NCI-H1417 treated with DMSO at 0.1 percent for 48 hours (cell line): ENCODE measurements around the gene LRRC3B.
"Not testable (repeated sequence)": the region's sequence is repeated elsewhere in the genome, so short reads cannot be mapped to it uniquely, and the experiment has no call there.

Source experiments
- DNase-seq: peaks from one replicate; lab custom pipeline; 2025; lab: John Stamatoyannopoulos, UW

The LRRC3B gene, protein sequence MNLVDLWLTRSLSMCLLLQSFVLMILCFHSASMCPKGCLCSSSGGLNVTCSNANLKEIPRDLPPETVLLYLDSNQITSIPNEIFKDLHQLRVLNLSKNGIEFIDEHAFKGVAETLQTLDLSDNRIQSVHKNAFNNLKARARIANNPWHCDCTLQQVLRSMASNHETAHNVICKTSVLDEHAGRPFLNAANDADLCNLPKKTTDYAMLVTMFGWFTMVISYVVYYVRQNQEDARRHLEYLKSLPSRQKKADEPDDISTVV

DNA sequence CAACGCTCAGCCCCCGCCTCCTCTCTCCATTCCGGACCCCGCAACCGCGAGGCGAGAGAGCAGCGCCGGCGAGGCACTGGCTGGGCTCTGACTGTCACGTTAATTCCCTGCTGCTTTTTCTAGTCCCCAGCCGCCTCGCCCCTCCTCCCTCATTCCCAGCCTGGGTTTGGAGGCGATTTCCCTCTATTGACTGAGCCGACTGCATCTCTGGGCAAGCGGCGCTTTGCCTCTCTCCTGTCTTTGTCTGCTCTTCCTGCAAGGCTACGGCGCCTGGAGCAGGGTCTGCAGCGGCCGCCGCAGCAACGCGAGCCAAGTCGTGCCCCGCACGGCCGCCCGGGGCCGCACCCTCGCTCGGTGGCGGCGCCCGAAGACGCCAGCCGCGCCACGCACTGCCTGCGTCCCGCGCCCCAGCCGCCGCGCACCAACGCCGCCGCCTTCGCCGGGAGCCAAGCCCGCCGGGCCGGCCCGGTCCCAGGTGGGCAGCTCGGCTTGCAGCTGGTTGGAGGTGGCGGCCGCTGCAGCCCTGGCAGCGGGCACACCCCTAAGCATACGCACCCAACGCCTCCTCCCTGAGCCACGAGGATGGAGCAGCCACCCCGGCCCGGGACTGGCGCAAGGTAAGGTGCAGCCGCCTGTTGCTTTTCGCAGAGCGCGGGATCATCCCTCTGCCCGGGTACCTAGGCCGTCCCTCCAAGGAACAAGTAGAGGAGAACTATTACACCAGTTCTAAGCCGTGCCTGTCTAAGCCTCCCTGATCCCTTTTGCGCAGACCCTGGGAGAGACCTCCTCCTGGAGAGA lies at the start of gene LRRC3B:
LRRC3B (plus strand) TSS at position 152 of the 798 bp plus-strand sequence. CDS start 86,901 bp downstream, outside the sequence.
- DNase-seq = no peak

DNA sequence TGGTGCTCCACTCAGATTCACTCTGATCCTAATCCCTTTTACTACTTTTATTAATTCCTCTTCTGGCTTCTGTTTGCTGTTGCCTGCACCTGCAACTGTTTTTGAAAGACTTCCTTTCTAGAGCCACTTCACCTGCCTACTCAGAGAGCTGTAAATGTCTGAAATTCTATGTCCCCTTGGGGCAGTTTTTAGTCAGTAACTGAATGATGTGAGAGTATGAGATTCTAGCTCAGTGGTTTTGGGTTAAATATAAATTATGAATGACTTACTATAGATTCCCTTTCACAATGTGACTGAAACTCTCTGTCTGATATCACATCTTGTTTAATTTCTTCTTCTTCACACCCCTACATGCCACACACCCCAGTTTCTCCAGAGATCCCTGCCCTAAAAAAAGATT lies 47.8 kb upstream of the LRRC3B start:
- no peak for DNase-seq

DNA sequence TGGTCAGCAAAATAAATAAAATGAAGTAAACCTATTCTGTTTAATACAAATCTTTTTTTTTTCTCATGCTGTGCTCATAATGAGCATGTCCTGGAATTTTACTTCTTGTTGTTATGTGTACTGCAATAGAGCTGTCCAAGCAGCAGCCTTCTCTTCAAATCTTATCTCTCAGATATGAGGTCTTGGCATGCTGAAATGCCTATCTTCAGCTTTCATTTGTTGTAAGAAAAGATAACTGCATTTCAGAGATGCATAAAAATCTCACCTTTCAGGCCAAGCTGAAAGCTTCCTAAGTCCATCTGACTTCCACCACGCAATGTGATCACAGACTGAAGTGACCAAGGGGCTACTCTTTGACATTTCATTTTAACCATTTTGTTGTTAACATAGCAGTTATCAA lies 43.5 kb upstream of the LRRC3B start:
- no peak for DNase-seq

DNA sequence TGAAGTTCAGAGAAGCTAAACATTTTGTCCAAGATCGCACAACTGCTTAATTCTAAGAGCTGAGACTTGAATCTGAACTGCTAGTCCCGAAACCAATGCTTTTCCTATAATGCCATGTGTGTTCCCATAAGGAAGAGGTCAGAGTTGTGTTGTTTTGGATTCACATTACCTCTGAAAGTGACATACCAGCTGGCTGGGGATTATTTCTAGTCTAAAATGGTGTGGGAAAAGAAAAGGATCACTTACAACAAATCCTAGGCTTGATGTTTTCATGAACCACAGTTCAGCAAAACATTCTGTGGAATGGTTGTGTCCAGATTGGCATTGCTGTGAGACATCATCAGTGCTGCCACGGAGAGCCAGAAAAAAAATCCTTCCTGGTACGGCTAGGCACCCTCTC lies 35.0 kb upstream of the LRRC3B start:
- no peak for DNase-seq

DNA sequence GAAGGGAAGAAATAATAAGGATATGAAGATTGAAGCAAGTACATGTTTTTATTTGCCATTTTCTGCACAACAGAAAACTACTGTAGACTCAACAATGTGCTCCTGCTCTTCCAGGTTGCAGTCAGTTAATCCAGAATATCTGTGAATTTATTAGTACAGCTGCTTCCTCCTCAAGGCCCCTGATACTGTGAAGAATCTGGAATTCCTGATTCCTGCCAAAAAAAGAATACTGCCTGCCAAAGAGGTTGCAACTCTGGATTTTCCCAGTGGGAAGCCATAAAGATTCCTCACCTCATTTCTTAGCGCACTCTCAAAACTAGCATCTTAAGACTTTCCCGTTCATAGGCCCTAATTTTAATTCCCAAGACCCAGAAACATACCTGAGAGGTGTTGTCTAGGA lies 33.6 kb upstream of the LRRC3B start:
- DNase-seq = no peak

DNA sequence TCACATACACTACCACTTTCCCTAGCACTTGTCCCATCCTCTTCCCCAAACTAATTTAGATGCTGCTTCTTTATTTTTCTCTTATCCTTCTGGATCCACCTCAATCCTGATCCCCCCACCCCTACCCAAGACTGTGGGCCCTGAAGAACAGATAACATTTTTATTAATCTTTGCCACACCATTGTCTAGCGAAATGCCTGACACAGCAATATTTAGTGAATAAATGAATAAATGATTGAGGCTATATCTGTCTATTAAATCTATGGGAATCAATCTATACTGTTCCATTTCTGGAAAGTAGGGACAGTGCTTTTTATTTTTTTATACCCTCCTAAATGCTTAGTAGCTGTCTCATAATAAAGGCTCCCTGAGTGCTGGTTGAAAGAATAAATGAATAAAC lies 32.9 kb upstream of the LRRC3B start:
- DNase-seq = no peak

DNA sequence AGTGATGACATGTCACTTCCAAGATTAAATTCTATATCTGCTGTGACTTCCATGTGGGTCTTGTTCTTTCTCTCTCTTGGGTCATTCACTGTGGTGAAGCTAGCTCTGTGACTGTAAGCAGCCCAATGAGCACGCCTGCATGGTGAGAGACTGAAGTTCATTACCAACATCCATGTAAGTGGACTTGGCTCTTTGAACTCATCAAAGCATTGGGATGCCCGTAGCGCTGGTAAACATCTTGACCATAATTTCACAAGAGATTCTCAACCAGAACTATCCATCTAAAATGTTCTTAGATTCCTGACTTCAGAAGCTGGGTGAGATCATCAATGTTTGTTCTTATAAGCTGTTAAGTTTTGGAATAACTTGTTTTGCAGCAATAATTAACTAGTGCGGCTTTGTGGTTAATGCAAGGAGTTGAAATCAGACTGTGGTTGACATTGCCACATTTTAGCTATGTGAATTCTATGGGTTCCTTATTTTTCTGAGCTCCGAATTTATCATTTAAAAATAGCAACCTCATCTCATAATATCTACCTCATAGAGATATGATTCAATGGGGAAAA lies 31.6 kb upstream of the LRRC3B start:
- no peak for DNase-seq

DNA sequence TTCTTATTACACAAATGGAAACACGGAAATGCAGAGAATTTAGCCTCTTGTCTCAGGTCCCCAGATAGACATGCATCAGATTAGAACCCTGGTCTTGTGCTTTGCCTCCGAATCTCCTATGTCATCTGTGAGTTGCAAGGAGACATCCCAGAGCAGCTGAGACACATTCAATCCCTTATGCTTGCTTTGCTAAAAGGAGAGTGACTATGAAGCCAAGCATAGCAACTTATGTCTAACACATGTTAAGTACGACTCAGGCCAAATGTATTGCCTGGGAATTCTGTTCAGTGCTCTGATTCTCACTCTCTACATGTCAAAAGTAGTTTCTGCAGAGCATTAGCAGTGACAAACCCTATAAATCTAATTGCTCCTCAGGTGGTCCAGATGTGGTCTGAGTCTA lies 30.6 kb upstream of the LRRC3B start:
- DNase-seq = no peak

DNA sequence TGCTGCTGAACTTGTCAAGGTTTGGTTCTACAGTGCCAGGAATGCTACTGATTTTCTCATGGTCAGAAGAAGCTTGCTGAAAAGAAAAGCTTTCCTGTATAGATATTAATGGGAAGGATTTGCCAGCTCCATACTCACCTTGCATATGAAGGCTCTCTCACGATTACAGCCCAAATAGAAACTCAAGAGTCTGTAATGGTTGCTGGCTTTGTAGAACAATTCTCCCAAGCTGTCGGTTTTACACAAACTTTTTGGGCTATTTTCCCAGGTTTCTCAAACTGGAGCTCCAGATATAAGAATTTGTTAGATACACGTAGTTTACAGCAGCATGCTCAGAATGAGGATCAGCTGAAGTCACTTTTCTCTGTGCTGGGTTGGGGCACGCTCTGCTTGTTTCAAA lies 30.1 kb upstream of the LRRC3B start:
- no peak for DNase-seq

DNA sequence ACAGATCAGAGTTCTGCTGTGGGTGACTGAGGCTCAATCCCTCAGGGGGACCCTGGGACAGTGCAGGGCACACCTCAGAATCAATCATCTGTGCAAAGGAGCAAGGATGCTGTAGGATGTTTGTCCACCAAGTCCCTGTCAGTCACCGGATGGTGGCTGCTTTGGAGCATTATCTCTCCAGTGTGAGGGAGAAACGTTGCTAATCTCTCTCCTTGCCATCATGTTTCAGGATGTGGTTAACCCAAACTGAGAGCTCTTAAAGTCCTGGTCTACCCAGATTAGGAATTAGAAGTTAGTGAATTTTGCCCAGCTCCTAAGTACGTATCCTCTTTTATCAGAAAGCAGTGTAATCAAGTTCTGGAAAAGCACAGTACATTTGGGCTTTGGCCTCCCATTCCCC lies 26.2 kb upstream of the LRRC3B start:
- DNase-seq = no peak

DNA sequence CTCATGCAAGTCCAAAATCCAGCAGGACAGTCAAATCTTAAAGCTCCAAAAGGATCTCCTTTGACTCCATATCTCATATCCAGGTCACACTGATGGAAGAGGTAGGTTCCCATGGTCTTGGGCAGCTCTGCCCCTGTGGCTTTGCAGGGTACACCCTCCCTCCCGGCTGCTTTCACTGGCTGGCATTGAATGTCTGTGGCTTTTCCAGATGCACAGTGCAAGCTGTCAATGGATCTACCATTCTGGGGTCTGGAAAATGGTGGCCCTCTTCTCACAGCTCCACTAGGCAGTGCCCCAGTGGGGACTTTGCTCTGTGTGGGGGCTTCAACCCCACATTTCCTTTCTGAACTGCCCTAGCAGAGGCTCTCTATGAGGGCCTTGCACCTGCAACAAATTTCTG lies 19.3 kb upstream of the LRRC3B start:
- not testable (repeated sequence) for DNase-seq

DNA sequence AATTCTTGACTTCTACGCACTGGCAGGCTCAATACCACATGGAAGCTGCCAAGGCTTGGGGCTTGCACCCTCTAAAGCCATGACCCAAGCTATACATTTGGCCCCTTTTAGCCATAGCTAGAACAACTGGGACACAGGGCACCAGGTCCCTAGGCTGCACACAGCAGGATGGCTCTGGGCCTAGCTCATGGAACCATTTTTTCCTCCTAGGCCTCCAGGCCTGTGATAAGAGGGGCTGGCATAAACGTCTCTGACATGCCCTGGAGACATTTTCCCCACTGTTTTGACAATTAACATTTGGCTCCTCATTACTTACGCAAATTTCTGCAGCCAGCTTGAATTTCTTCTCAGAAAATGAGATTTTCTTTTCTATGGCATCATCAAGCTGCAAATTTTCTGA lies 18.8 kb upstream of the LRRC3B start:
- not testable (repeated sequence) for DNase-seq

DNA sequence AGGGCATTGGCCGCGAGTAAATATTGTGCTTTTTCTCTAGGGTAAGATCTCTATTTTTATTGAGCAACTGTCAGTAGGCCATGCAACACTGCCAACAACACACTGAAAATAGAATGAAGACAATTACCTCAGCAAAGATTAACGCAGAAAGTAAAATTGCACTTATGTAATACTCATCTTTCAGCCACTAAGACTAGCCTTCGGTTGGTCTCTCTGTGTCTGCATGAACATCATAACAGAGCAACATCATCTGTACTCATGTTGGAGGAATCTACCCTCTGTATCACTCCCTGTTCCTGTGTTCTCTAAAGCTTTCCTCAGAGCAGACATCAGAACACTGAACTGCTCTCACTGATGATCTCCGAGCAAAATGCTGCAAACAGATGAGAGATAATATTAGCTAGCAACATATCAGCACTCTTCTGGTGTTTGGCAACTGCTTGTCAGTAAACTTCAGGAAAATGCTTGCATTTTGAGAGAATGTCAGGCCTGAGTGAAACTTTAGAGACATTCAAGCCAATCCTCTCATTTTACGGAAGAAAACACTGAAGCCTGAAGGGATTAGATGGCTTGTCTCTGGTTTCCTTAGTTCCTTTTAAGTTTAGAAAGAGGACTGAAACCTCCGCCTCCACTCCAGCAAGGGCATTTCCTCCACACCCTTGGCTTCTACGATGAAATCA lies 8.4 kb upstream of the LRRC3B start:
- no peak for DNase-seq

DNA sequence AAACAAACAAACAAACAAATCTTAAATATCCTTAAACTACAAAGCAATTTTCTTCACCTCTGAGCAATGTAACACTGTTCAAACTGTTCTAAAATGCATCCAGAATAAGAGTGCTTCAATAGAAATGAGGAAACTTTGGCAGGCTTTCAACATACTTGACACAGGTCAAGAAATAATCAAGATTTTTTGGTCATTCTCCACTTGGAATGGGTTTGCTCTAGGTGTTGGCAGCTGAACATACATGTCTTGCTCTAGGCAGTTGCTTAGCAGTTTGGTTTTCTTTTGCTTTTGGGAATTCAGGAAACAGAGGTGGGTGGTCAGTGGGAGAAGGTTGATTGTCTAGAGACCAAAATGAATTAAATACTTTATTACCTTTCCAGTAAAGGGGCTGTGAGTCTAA lies 1.4 kb upstream of the LRRC3B start:
- DNase-seq = no peak

DNA sequence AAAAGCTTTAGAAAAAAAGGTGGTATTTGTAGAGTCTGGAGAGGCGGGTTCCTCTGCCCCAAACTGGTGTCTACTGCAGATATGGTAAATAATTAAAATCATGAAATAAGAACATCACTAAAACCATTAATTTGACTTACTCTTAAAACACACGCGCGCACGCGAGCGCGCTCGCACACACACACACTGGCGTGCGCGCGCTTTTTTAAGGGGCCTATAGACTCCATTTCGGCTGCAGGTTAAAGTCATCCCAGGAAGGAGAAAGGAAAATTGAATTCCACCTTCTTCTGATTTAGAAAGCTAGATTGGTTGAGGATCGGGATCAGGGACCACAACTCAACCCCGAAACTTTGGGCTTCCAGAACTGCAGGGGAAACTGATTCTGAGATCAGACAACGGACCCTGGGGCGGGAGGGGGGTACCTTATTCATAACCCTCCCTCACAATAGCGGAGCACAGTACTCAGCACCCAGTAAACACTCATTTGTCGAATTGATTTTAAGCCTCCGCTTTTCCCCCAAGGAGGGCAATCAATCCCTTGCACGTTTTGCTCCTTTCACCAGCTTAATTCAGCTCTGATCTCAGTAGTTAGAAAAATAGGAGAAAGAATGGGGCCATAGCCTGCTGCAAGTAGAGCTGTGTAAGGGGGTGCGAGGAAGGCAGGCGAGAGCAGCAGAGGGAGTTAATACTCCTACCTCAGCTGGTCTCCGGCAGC lies 509 bp upstream of the LRRC3B start:
- no peak for DNase-seq

DNA sequence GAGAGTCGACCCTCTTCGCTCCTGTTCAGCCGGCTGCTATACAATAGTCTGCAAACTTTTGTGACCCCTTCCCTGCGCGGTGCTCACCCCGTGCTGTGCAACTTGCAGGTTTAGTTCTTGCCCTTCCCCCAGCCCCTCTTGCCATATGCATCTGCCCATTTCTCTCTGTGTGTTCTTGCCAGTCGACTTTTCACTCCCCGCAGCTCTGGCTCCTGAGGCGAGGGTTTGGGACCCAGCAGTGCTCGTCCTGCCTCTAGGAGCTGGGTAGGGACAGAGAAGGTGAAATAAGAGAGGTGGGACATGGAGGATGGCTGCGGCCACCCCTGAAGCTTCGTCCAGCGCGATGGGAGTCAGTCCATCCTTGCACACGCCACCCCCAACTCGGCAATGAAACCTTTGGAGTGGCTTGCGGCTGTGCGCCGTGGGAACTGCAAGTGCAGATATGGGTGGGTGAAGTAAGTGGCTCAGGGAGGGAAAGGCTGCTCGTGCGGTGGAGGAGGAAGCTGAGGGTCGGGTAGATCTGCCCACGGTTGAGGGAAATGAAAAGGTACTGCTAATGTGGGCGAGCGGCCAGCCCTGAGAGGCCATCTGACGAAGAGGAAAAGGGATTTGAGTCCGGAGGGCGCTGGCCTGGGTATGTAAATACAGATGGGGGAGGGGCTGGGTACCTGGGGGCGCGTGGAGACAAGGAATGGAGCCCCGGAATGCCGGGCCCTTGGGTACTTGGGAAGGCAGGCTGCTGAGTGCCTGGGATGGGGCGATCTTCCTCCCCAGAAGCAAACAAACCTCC lies 1.0 kb downstream of the LRRC3B start:
- no peak for DNase-seq

DNA sequence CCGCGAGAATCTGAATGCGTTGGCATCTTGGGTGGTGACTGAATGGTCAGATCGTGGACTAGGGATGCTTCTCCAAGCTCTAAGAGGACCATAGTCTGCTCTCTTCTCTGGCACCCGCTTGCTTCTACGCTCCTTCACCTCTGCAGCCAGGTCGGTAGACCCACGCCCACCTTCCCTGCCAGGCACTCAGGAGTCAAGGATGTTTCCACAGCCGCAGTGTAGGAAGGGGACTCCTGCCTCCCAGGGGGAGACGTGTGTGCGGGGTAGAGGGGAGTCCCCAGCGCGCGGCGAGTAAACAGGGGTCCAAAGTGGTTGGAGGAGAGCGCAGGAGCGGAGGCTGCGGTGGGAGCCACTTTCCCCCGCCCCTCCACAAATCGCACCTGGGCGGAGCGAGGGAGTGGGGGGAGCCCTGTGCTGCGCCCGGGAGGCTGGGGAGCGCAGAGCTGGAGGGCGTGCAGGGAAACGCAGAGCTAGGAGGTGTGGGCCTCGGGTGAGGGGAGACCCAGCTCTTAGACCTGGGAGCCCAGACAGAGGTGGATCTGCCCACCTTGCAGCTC lies 1.7 kb downstream of the LRRC3B start:
- no peak for DNase-seq

DNA sequence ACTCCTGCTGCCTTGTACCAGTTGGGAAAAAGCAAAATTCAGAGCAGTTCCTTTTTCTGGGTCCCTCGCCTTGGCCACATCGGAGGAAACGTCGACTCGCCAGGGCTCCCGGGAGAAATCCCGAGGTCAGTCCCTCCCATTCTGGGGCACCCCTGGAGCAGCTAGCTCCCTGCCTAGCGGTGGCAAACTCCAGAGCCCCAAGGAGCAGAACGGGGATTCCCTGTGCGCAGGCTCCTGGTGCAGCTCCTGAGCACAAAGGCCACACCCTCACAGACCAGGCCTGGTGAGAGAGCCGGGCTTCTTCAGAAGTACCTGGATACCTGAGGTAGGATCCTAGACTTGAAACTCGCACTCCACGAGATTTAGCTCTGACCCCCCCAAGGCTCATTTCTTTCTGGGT lies 2.6 kb downstream of the LRRC3B start:
- no peak for DNase-seq

DNA sequence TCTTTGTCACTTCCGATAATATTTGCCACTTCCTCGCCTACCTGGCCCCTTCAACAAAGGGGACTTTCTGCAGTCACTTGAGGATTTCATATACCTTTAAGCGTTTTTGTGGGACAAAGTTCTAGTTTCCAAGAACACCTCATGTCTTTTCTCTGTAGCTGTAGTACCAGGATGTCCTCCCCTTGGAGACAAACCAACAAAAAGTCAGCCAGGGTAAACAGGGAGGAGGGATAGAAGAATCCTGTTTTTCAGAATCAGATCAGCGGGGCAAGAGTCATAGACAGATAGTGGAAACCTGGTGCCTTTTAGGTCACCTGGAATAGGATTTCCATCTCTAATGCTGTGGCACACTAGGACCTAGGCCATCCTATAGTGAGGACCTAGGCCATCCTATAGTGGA lies 4.5 kb downstream of the LRRC3B start:
- DNase-seq = no peak

DNA sequence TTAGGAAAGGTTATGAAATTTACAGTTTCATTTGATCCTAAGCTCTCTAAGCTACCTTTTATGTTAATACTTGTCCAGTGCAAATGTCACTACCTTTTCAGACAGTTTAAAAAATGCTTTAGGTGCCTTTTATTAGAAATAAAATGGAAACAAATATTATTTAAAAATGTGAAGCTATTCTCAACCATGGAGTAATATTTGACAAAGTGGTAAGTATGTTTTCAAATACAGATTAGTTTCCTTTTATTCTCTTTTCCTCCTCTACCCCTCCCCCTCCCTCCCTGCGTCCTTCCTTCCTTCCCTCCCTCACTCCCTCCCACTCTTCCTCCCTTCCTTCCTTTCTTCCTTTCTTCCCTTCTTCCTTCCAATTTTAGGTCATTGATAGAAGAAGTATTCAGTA lies 6.3 kb downstream of the LRRC3B start:
- no peak for DNase-seq
